A549 (cell line): ENCODE data around the gene LDLRAD1. TPM values are rescaled to one million over a fixed set of nuclear protein-coding genes. Genes with fewer than 3 reads are reported as not detected.
A peak's percentile ranks its signal among the peaks of the same experiment; 100 is the strongest.
"Not testable (repeated sequence)": the region's sequence is repeated elsewhere in the genome, so short reads cannot be mapped to it uniquely, and the experiment has no call there.

Source experiments
- ATAC-seq, 2 experiments: fragments of 200-7000 bp in 1 of 2; fragments of >200 bp in 1 of 2; cut with Nextera tagmentation in 1 of 2; cut with Tn5 transposase in 1 of 2; 3 replicates each; pipeline versions ENCODE4 v1.8.0 to v1.9.1; 2018 to 2020; ENCODE audit warnings: mild to moderate bottlenecking in 1 of 2, moderate library complexity in 1 of 2
- CTCF ChIA-PET: fragments of 300-600 bp; sonication (Branson Sonifier 250); formaldehyde crosslinking; extraction: SDS; loops from one replicate; lab custom pipeline; 2021; ENCODE audit warnings: antibody characterized with exemption, inconsistent platforms; lab: Yijun Ruan, JAX
- POLR2A ChIA-PET: fragments of 350-600 bp; formaldehyde crosslinking; extraction: SDS; loops from one replicate; lab custom pipeline; 2021; ENCODE audit warnings: antibody characterized with exemption, inconsistent platforms; lab: Yijun Ruan, JAX
- DNase-seq, 2 experiments: peaks; one replicate each; pipeline versions ENCODE4 v3.0.0 to v3.0.0-alpha.2; 2011 to 2016; ENCODE audit warnings: low read depth in 1 of 2, low spot score in 1 of 2
- FAIRE-seq: peaks from 2 replicates; lab custom pipeline; 2011; peaks lifted over from hg19 to GRCh38; lab: Jason Lieb, UNC
- H3K27ac ChIP-seq, 2 experiments: fragments of >200 bp; sonication (Bioruptor Twin); formaldehyde crosslinking; 3 replicates each; pipeline ENCODE4 v1.5.1; 2016 to 2017
- H3K4me1 ChIP-seq: fragments of >200 bp; sonication (Bioruptor Twin); formaldehyde crosslinking; 3 replicates; pipeline ENCODE4 v1.6.1; 2016
- H3K4me2 ChIP-seq: fragments of >200 bp; sonication (Bioruptor Twin); formaldehyde crosslinking; 3 replicates; pipeline ENCODE4 v1.6.1; 2016
- H3K4me3 ChIP-seq: fragments of >200 bp; sonication (Bioruptor Twin); formaldehyde crosslinking; 3 replicates; pipeline ENCODE4 v1.5.1; 2016
- H3K9me3 ChIP-seq: fragments of >200 bp; sonication (Bioruptor Twin); formaldehyde crosslinking; 3 replicates; pipeline ENCODE4 v1.6.1; 2016
- CBX2 ChIP-seq: fragments of 200-600 bp; sonication (generic); IDR thresholded peaks from 2 replicates; pipeline ENCODE4 v1.6.1; 2016; ENCODE audit warnings: low read depth, mild to moderate bottlenecking, borderline replicate concordance
- CEBPB ChIP-seq, 2 experiments: fragments of >200 bp in 1 of 2; sonication (Bioruptor Twin) in 1 of 2; formaldehyde crosslinking in 1 of 2; IDR thresholded peaks; 2 replicates each; pipeline ENCODE4 v1.6.1; 2012 to 2016
- EHF ChIP-seq: fragments of 250-450 bp; sonication (Bioruptor Pico); IDR thresholded peaks from 2 replicates; pipeline ENCODE4 v1.5.0; 2020; ENCODE audit warnings: mild to moderate bottlenecking
- EP300 ChIP-seq, 2 experiments: fragments of >200 bp; sonication (Bioruptor Twin); formaldehyde crosslinking; IDR thresholded peaks; 2 replicates in 1 of 2; 3 replicates in 1 of 2; pipeline ENCODE4 v1.6.1; 2016 to 2017
- ESRRA ChIP-seq: fragments of 150-350 bp; IDR thresholded peaks from 2 replicates; pipeline ENCODE4 v1.6.1; 2014; ENCODE audit warnings: mild to moderate bottlenecking, low read length, borderline replicate concordance
- GATA3 ChIP-seq: IDR thresholded peaks from 2 replicates; pipeline ENCODE4 v1.6.1; 2012; ENCODE audit warnings: borderline replicate concordance
- HOXA7 ChIP-seq: fragments of 250-450 bp; sonication (Bioruptor Pico); IDR thresholded peaks from 2 replicates; pipeline ENCODE4 v1.5.0; 2020; ENCODE audit warnings: mild to moderate bottlenecking, moderate library complexity
- JUN ChIP-seq, 2 experiments: fragments of >200 bp; sonication (Bioruptor Twin); formaldehyde crosslinking; IDR thresholded peaks; 2 replicates in 1 of 2; 3 replicates in 1 of 2; pipeline ENCODE4 v1.6.1; 2016 to 2017
- KDM1A ChIP-seq: fragments of 200-600 bp; sonication (generic); IDR thresholded peaks from 2 replicates; pipeline ENCODE4 v1.6.1; 2016; ENCODE audit warnings: low read depth, mild to moderate bottlenecking
- KDM5A ChIP-seq: fragments of 200-600 bp; sonication (generic); IDR thresholded peaks from 2 replicates; pipeline ENCODE4 v1.6.1; 2016; ENCODE audit warnings: antibody characterized with exemption, mild to moderate bottlenecking
- MAZ ChIP-seq: fragments of 150-350 bp; IDR thresholded peaks from 2 replicates; pipeline ENCODE4 v1.6.1; 2014; ENCODE audit warnings: antibody characterized with exemption, low read depth, low read length, borderline replicate concordance
- PHF8 ChIP-seq: fragments of 200-600 bp; sonication (generic); IDR thresholded peaks from 2 replicates; pipeline ENCODE4 v1.6.1; 2016; ENCODE audit warnings: low read depth, mild to moderate bottlenecking, antibody characterized with exemption, moderate library complexity, borderline replicate concordance
- RAD21 ChIP-seq, 2 experiments: fragments of >200 bp in 1 of 2; sonication (Bioruptor Twin) in 1 of 2; formaldehyde crosslinking in 1 of 2; IDR thresholded peaks in 1 of 2; conservative IDR thresholded peaks in 1 of 2; 2 replicates in 1 of 2; 3 replicates in 1 of 2; pipeline ENCODE4 v1.6.1; 2012 to 2018; ENCODE audit warnings: inconsistent platforms in 1 of 2
- RCOR1 ChIP-seq: fragments of 150-350 bp; IDR thresholded peaks from 2 replicates; pipeline ENCODE4 v1.6.1; 2014; ENCODE audit warnings: antibody characterized with exemption, low read length, low read depth
- SREBF2 ChIP-seq: fragments of 450-650 bp; IDR thresholded peaks from 2 replicates; pipeline ENCODE4 v1.6.1; 2014; ENCODE audit warnings: mild to moderate bottlenecking, moderate library complexity
- ZC3H11A ChIP-seq: fragments of 450-650 bp; IDR thresholded peaks from 2 replicates; pipeline ENCODE4 v1.6.1; 2014; ENCODE audit warnings: antibody characterized with exemption, mild to moderate bottlenecking
- WGBS: methylation state at CpG from one replicate; pipeline ENCODE4 v1.1.6; 2017; ENCODE audit errors: missing lambda C conversion rate; 5-methylcytosine and 5-hydroxymethylcytosine counted together
- polyA plus RNA-seq, 4 experiments: library from polyadenylated mRNA; depleted of rRNA in 3 of 4; stranded (reverse); fragments of >200 nt; fragmentation: RNase III in 1 of 4; extraction: RNeasy Plus Mini Kit Qiagen cat#74134 plus additional on column Dnase treatment in 1 of 4; gene quantifications; 2 replicates in 3 of 4; 3 replicates in 1 of 4; pipeline ENCODE4 v1.2.3, GENCODE V29; 2011 to 2017
- TF ChIP-seq, protein P1 (sequence below): fragments of 450-650 bp; IDR thresholded peaks from 2 replicates; pipeline ENCODE4 v1.6.1; 2014; ENCODE audit warnings: antibody characterized with exemption
- TF ChIP-seq, protein P2 (sequence below): fragments of >200 bp; sonication (Bioruptor Twin); formaldehyde crosslinking; IDR thresholded peaks from 3 replicates; pipeline ENCODE4 v1.5.1; 2016
- TF ChIP-seq, protein P3 (sequence below): IDR thresholded peaks from 2 replicates; pipeline ENCODE4 v1.6.1; 2012

Gene LDLRAD1
- polyA plus RNA-seq, 2 of the 4 experiments (the other 2 are of a cell fraction): 0.06 TPM; not detected in 1

DNA sequence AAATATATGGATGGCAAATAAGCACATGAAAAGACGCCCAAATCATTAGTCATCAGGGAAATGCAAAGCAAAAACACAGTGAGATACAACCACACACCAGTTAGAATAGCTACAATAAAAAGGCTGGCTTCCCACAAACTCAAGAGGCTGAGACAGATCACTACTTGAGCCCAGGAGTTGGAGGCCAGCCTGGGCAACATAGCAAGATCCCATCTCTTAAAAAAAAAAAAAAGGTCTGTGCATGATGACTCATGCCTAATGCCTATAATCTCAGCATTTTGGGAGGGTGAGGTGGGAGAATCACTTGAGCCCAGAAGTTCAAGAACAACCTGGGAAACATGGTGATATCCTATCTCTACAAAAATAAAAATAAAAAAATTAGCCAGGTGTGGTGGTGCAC, 19.8 kb downstream of the LDLRAD1 start:
- no peak for FAIRE-seq
- H3K4me3 ChIP-seq: no peak overlapping the region
- WGBS: 43% methylated on average over 1 of the region's 1 CpG
- no peaks in the 10 kb centered on the region for H3K4me1 ChIP-seq
- ATAC-seq: no peak
- CTCF ChIA-PET: no interaction called here
- H3K4me2 ChIP-seq: no peak overlapping the region
- no peak for DNase-seq
- no peak overlapping the region for H3K27ac ChIP-seq
- TF ChIP-seq PHF8 (no peak), ESRRA (no peak), KDM5A (no peak), EP300 (IDR thresholded peaks at IDR 0.05) (no peak), SREBF2 (no peak), KDM1A (no peak), EHF (CRISPR knock-in tag) (no peak), CBX2 (no peak), JUN (IDR thresholded peaks at IDR 0.05) (no peak), GATA3 (no peak), HOXA7 (no peak), MAZ (no peak)
- POLR2A ChIA-PET: interaction anchor here (0.6 kb wide), 1 partner anchor 30 kb away, joined by 3 read pairs; no protein-coding TSS in a partner anchor
- H3K9me3 ChIP-seq: no peaks in the 10 kb centered on the region

DNA sequence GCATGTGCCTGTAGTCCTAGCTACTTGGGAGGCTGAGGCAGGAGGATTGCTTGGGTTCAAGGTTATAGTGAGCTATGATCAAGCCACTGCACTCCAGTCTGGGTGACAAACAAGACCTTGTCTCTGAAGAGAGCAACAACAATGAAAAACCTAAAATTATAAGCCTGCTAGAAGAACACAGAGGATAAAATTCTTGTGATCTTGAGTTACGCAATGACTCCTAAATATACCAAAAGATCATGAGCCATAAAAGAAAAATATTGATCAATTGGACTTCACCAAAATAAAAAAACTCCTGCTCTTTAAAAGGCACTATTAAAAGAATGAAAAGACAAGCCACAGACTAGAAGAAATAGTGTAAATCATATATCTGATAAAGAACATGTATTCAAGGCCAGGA, 22.3 kb downstream of the LDLRAD1 start:
- H3K4me3 ChIP-seq: no peak overlapping the region
- DNase-seq (no peak), FAIRE-seq (no peak), ATAC-seq (no peak)
- 64% methylated on average over 1 of the region's 1 CpG for WGBS
- no peak overlapping the region for H3K27ac ChIP-seq
- CTCF ChIA-PET: no interaction called here
- H3K9me3 ChIP-seq: no peaks in the 10 kb centered on the region
- H3K4me1 ChIP-seq: no peaks in the 10 kb centered on the region
- POLR2A ChIA-PET: no interaction called here
- H3K4me2 ChIP-seq: no peak overlapping the region
- TF ChIP-seq, protein P1, sequence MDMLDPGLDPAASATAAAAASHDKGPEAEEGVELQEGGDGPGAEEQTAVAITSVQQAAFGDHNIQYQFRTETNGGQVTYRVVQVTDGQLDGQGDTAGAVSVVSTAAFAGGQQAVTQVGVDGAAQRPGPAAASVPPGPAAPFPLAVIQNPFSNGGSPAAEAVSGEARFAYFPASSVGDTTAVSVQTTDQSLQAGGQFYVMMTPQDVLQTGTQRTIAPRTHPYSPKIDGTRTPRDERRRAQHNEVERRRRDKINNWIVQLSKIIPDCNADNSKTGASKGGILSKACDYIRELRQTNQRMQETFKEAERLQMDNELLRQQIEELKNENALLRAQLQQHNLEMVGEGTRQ: no peak
- no peak for TF ChIP-seq KDM5A
- TF ChIP-seq RCOR1: no peak
- TF ChIP-seq CBX2: no peak
- no peak for TF ChIP-seq CEBPB (IDR thresholded peaks at IDR 0.05)

DNA sequence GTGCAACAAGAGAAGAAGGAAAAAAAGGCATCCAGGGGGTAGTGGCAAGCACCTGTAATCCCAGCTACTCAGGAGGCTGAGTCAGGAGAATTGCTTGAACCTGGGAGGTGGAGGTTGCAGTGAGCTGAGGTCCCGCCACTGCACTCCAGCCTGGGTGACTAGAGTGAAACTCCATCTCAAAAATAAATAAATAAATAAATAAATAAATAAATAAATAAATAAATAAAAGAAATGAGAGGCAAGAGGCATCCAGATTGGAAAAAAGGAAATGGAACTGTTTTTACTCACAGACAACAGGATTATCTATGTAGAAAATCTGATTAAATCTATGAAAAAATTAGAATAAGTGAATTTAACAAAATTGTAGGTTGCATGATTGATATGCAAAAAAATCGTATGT, 23.5 kb downstream of the LDLRAD1 start:
- DNase-seq, H3K4me3 ChIP-seq, H3K4me1 ChIP-seq: not testable (repeated sequence)
- peak; percentile 66; the same call in 1 of the 2 replicates for TF ChIP-seq ZC3H11A
- TF ChIP-seq, all 56 proteins: peak for 1; not testable (repeated sequence) for 55
- H3K9me3 ChIP-seq, FAIRE-seq, ATAC-seq, H3K4me2 ChIP-seq, H3K27ac ChIP-seq, POLR2A ChIA-PET, CTCF ChIA-PET: not testable (repeated sequence)
- 71% methylated on average over 2 of the region's 2 CpGs for WGBS

DNA sequence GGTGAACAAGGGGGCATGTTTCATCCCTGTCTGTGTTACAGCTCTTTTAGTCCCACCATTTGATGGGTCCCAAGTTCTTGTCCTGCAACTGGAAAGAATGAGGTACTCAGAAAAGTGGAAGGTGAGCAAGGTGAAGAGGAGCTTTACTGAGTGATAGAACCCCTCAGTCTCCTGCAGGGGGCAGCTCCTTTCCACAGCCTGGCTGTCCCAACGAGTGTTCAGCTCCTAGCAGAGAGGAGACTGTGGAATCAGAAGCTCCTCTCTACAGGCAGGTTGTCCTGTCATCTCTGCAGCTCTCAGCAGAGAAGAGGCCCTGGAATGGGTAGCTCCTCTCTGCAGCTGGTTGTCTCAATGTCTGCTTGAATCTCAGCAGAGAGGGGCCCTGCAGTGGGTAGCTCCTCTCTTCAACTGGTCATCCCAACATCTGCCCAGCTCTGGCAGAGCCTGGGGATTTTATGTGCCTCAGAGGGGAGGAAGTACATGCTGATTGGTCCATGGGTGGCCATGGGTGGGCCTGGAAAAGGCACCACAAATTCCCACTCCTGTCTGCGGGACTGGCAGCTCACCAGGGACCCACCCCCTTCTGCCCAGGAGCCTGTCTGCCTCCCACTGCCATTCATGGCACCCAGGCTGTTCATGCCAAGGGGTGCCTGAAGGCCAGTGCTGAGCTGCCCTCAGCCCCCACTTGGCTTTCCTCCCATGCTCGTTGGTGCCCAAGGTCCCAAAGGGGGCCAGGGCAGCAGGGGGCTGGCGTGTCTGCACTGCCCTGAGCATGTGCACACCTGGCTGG, 25.7 kb downstream of the LDLRAD1 start:
- ChIA-PET POLR2A (no interaction called here), CTCF (interaction anchor here (0.6 to 2.1 kb wide), 5 partner anchors 13 to 90 kb away, joined by 3 to 9 read pairs (median 4); no protein-coding TSS in a partner anchor)
- peak in 1 of 2 experiments; percentile 22 for DNase-seq
- H3K4me3 ChIP-seq: no peak overlapping the region
- H3K9me3 ChIP-seq: no peaks in the 10 kb centered on the region
- peak; percentile 85 to 92; a peak in 5 of 6 replicates for ATAC-seq
- 20% methylated on average over 2 of the region's 4 CpGs for WGBS
- no peak for FAIRE-seq
- H3K4me1 ChIP-seq: no peaks in the 10 kb centered on the region
- no peak overlapping the region for H3K27ac ChIP-seq
- no peak overlapping the region for H3K4me2 ChIP-seq
- TF ChIP-seq, protein P2, sequence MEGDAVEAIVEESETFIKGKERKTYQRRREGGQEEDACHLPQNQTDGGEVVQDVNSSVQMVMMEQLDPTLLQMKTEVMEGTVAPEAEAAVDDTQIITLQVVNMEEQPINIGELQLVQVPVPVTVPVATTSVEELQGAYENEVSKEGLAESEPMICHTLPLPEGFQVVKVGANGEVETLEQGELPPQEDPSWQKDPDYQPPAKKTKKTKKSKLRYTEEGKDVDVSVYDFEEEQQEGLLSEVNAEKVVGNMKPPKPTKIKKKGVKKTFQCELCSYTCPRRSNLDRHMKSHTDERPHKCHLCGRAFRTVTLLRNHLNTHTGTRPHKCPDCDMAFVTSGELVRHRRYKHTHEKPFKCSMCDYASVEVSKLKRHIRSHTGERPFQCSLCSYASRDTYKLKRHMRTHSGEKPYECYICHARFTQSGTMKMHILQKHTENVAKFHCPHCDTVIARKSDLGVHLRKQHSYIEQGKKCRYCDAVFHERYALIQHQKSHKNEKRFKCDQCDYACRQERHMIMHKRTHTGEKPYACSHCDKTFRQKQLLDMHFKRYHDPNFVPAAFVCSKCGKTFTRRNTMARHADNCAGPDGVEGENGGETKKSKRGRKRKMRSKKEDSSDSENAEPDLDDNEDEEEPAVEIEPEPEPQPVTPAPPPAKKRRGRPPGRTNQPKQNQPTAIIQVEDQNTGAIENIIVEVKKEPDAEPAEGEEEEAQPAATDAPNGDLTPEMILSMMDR: peak; percentile 24; the same call in 2 of the 3 replicates
- TF ChIP-seq, protein P3, sequence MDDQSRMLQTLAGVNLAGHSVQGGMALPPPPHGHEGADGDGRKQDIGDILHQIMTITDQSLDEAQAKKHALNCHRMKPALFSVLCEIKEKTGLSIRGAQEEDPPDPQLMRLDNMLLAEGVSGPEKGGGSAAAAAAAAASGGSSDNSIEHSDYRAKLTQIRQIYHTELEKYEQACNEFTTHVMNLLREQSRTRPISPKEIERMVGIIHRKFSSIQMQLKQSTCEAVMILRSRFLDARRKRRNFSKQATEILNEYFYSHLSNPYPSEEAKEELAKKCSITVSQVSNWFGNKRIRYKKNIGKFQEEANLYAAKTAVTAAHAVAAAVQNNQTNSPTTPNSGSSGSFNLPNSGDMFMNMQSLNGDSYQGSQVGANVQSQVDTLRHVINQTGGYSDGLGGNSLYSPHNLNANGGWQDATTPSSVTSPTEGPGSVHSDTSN: no peak
- peak; percentile 34 to 56; a peak in 3 of 5 replicates for TF ChIP-seq RAD21 (conservative IDR thresholded peaks at IDR 0.05 in 1 of 2, IDR thresholded peaks at IDR 0.05 in 1 of 2)
